GM23338 (cell line): ENCODE measurements around the gene CD300LB. TPM values are rescaled to one million over a fixed set of nuclear protein-coding genes. Genes with fewer than 3 reads are reported as not detected.

Source experiments
- ATAC-seq: fragments of 200-7000 bp; cut with Tn5 transposase; 3 replicates; pipeline ENCODE4 v1.9.1; 2020
- DNase-seq: peaks from one replicate; pipeline ENCODE4 v3.0.0-alpha.2; 2015; ENCODE audit warnings: low spot score
- H2AFZ ChIP-seq: fragments of 200-600 bp; sonication (generic); 2 replicates; pipeline ENCODE4 v1.8.0; 2016; ENCODE audit warnings: antibody characterized with exemption, mild to moderate bottlenecking, moderate library complexity
- H3F3A ChIP-seq: fragments of 200-600 bp; sonication (generic); replicated peaks from 2 replicates; pipeline ENCODE4 v1.8.0; 2017; ENCODE audit warnings: antibody characterized with exemption, mixed run types, low read depth
- H3K27ac ChIP-seq: fragments of 200-600 bp; sonication (generic); 2 replicates; pipeline ENCODE4 v1.6.1; 2016; ENCODE audit warnings: low read depth
- H3K27me3 ChIP-seq: fragments of 200-600 bp; sonication (generic); 2 replicates; pipeline ENCODE4 v1.8.0; 2016; ENCODE audit warnings: mild to moderate bottlenecking, mixed run types, moderate library complexity; ENCODE audit not compliant: insufficient read depth
- H3K36me3 ChIP-seq: fragments of 200-600 bp; sonication (generic); 2 replicates; pipeline ENCODE4 v1.8.0; 2016; ENCODE audit warnings: mild to moderate bottlenecking; ENCODE audit not compliant: insufficient read depth
- H3K4me1 ChIP-seq: fragments of 200-600 bp; sonication (generic); 2 replicates; pipeline ENCODE4 v1.8.0; 2016; ENCODE audit warnings: mild to moderate bottlenecking, moderate library complexity; ENCODE audit not compliant: insufficient read depth
- H3K4me2 ChIP-seq: fragments of 200-600 bp; sonication (generic); 2 replicates; pipeline ENCODE4 v1.7.1; 2017; ENCODE audit warnings: mixed run types
- H3K4me3 ChIP-seq: fragments of 200-600 bp; sonication (generic); 2 replicates; pipeline ENCODE4 v1.6.1; 2016; ENCODE audit warnings: mixed run types
- H3K79me2 ChIP-seq: fragments of 200-600 bp; sonication (generic); replicated peaks from 2 replicates; pipeline ENCODE4 v1.8.0; 2017; ENCODE audit warnings: mild to moderate bottlenecking; ENCODE audit not compliant: insufficient read depth
- H3K9me2 ChIP-seq: fragments of 200-600 bp; sonication (generic); 2 replicates; pipeline ENCODE4 v1.8.0; 2017; ENCODE audit not compliant: insufficient read depth
- H4K20me1 ChIP-seq: fragments of 200-600 bp; sonication (generic); replicated peaks from 2 replicates; pipeline ENCODE4 v1.8.0; 2017; ENCODE audit warnings: mild to moderate bottlenecking; ENCODE audit not compliant: insufficient read depth
- H3K27ac Mint-ChIP-seq: 2 replicates; pipeline ENCODE4 v1.8.0; 2020; ENCODE audit warnings: inconsistent platforms, mild to moderate bottlenecking, moderate library complexity, mixed read lengths
- H3K27me3 Mint-ChIP-seq: 3 replicates; pipeline ENCODE4 v1.8.0; 2022; ENCODE audit warnings: low read depth, mild to moderate bottlenecking, moderate library complexity, mixed read lengths, inconsistent platforms; ENCODE audit not compliant: insufficient read depth, poor library complexity
- H3K36me3 Mint-ChIP-seq: 3 replicates; pipeline ENCODE4 v1.8.0; 2021; ENCODE audit warnings: low read depth, mild to moderate bottlenecking, inconsistent platforms, moderate library complexity, mixed read lengths
- H3K4me1 Mint-ChIP-seq: 3 replicates; pipeline ENCODE4 v1.8.0; 2020; ENCODE audit warnings: mild to moderate bottlenecking, inconsistent platforms, mixed read lengths
- H3K4me3 Mint-ChIP-seq: 3 replicates; pipeline ENCODE4 v1.8.0; 2021; ENCODE audit warnings: moderate library complexity, mild to moderate bottlenecking, inconsistent platforms, mixed read lengths
- H3K9me3 Mint-ChIP-seq: 3 replicates; pipeline ENCODE4 v1.8.0; 2020; ENCODE audit warnings: moderate library complexity, mild to moderate bottlenecking, inconsistent platforms, mixed read lengths
- CREB1 ChIP-seq: fragments of 250-450 bp; sonication (Bioruptor Pico); IDR thresholded peaks from 2 replicates; pipeline ENCODE4 v1.5.0; 2020; ENCODE audit warnings: low read depth, mild to moderate bottlenecking, moderate library complexity
- EZH2 ChIP-seq: fragments of 200-600 bp; sonication (generic); IDR thresholded peaks from one replicate; pipeline ENCODE4 v1.8.0; 2017; ENCODE audit warnings: antibody characterized with exemption, mild to moderate bottlenecking, low read depth; ENCODE audit not compliant: unreplicated experiment
- EZH2phosphoT487 ChIP-seq: fragments of 200-600 bp; sonication (generic); IDR thresholded peaks from one replicate; pipeline ENCODE4 v1.8.1; 2018; ENCODE audit warnings: antibody characterized with exemption; ENCODE audit not compliant: unreplicated experiment
- JUNB ChIP-seq: IDR thresholded peaks from one replicate; pipeline ENCODE4 v1.6.1; 2016; ENCODE audit warnings: antibody characterized with exemption; ENCODE audit not compliant: unreplicated experiment
- POLR2AphosphoS5 ChIP-seq: IDR thresholded peaks from 2 replicates; pipeline ENCODE4 v1.6.1; 2016; ENCODE audit warnings: antibody characterized with exemption, low read depth
- STAT1 ChIP-seq: IDR thresholded peaks from one replicate; pipeline ENCODE4 v1.6.1; 2016; ENCODE audit warnings: antibody characterized with exemption; ENCODE audit not compliant: unreplicated experiment
- ZNF114 ChIP-seq: fragments of 250-450 bp; sonication (Bioruptor Pico); IDR thresholded peaks from 2 replicates; pipeline ENCODE4 v1.5.0; 2020; ENCODE audit warnings: mild to moderate bottlenecking, moderate library complexity
- ZNF331 ChIP-seq: fragments of 250-450 bp; sonication (Bioruptor Pico); IDR thresholded peaks from 2 replicates; pipeline ENCODE4 v1.5.0; 2020; ENCODE audit warnings: low read depth, mild to moderate bottlenecking, moderate library complexity
- polyA plus RNA-seq: library from polyadenylated mRNA; unstranded; fragments of >200 nt; fragmentation: Nextera tagmentation; extraction: Ambion mirVana; gene quantifications from 2 replicates; pipeline ENCODE4 v1.2.1, GENCODE V29; 2016
- total RNA-seq: library from RNA; depleted of rRNA; stranded (reverse); fragments of >200 nt; shearing (Covaris generic); gene quantifications from 2 replicates; pipeline ENCODE4 v1.2.3, GENCODE V29; 2014
- TF ChIP-seq, protein P1 (sequence below): IDR thresholded peaks from one replicate; pipeline ENCODE4 v1.6.1; 2018; ENCODE audit warnings: antibody characterized with exemption; ENCODE audit not compliant: unreplicated experiment
- TF ChIP-seq, protein P2 (sequence below): IDR thresholded peaks from 2 replicates; pipeline ENCODE4 v1.6.1; 2016; ENCODE audit warnings: antibody characterized with exemption
- TF ChIP-seq, protein P3 (sequence below), 2 experiments: fragments of 200-600 bp in 1 of 2; sonication (generic) in 1 of 2; conservative IDR thresholded peaks; 2 replicates each; pipeline versions ENCODE4 v1.5.1 to v1.6.1; 2016 to 2017; ENCODE audit warnings: antibody characterized with exemption in 2 of 2, low read depth in 2 of 2, mild to moderate bottlenecking in 2 of 2, moderate library complexity in 1 of 2

CD300LB gene
- total and polyA plus RNA-seq, 2 experiments from 2014 or later = not detected

DNA sequence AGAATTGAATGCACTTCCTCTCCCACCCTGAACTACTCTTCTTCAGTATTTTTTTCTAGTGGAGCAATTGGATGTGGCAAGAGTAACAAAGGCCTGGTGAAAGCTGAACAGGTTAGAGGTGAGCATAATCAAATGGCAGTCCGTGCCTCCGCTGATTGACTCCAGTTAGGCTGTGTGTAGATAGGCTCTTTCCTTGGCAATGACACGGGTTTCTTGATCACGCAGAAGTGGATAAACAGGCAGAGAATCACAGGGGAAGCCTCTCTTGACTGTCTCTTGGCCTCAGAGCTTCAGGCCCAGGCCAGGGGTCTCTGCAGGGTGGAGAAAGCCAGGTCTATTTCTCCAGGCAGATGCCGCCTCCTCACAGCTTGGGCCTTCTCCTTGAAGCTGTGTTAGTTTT is 4.2 kb downstream of the CD300LB start:
- H3K9me2 ChIP-seq = no peaks in the 10 kb centered on the region
- Mint-ChIP-seq H3K27me3 (peaks cover 8% of the 10 kb centered on the region), H3K9me3 (peaks cover 22% of the 10 kb centered on the region), H3K27ac (no peak overlapping the region), H3K4me1 (no peaks in the 10 kb centered on the region), H3K36me3 (no peaks in the 10 kb centered on the region), H3K4me3 (no peak overlapping the region)
- no peak overlapping the region for H3K4me2 ChIP-seq
- H3F3A ChIP-seq = no peaks in the 10 kb centered on the region
- no peak overlapping the region for H2AFZ ChIP-seq
- H3K79me2 ChIP-seq = no peaks in the 10 kb centered on the region
- H3K36me3 ChIP-seq = no peaks in the 10 kb centered on the region
- no peak overlapping the region for H3K4me3 ChIP-seq
- H3K27me3 ChIP-seq = no peaks in the 10 kb centered on the region
- no peak overlapping the region for H3K27ac ChIP-seq
- H4K20me1 ChIP-seq = no peaks in the 10 kb centered on the region
- DNase-seq (no peak), ATAC-seq (no peak)
- H3K4me1 ChIP-seq = no peaks in the 10 kb centered on the region
- TF ChIP-seq POLR2AphosphoS5 = no peak
- no peak for TF ChIP-seq ZNF331 (CRISPR knock-in tag)
- TF ChIP-seq, protein P1, sequence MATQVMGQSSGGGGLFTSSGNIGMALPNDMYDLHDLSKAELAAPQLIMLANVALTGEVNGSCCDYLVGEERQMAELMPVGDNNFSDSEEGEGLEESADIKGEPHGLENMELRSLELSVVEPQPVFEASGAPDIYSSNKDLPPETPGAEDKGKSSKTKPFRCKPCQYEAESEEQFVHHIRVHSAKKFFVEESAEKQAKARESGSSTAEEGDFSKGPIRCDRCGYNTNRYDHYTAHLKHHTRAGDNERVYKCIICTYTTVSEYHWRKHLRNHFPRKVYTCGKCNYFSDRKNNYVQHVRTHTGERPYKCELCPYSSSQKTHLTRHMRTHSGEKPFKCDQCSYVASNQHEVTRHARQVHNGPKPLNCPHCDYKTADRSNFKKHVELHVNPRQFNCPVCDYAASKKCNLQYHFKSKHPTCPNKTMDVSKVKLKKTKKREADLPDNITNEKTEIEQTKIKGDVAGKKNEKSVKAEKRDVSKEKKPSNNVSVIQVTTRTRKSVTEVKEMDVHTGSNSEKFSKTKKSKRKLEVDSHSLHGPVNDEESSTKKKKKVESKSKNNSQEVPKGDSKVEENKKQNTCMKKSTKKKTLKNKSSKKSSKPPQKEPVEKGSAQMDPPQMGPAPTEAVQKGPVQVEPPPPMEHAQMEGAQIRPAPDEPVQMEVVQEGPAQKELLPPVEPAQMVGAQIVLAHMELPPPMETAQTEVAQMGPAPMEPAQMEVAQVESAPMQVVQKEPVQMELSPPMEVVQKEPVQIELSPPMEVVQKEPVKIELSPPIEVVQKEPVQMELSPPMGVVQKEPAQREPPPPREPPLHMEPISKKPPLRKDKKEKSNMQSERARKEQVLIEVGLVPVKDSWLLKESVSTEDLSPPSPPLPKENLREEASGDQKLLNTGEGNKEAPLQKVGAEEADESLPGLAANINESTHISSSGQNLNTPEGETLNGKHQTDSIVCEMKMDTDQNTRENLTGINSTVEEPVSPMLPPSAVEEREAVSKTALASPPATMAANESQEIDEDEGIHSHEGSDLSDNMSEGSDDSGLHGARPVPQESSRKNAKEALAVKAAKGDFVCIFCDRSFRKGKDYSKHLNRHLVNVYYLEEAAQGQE = no peak
- TF ChIP-seq, protein P2, sequence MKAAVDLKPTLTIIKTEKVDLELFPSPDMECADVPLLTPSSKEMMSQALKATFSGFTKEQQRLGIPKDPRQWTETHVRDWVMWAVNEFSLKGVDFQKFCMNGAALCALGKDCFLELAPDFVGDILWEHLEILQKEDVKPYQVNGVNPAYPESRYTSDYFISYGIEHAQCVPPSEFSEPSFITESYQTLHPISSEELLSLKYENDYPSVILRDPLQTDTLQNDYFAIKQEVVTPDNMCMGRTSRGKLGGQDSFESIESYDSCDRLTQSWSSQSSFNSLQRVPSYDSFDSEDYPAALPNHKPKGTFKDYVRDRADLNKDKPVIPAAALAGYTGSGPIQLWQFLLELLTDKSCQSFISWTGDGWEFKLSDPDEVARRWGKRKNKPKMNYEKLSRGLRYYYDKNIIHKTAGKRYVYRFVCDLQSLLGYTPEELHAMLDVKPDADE = no peak
- TF ChIP-seq STAT1 = no peak
- no peak for TF ChIP-seq EZH2phosphoT487
- TF ChIP-seq, protein P3, sequence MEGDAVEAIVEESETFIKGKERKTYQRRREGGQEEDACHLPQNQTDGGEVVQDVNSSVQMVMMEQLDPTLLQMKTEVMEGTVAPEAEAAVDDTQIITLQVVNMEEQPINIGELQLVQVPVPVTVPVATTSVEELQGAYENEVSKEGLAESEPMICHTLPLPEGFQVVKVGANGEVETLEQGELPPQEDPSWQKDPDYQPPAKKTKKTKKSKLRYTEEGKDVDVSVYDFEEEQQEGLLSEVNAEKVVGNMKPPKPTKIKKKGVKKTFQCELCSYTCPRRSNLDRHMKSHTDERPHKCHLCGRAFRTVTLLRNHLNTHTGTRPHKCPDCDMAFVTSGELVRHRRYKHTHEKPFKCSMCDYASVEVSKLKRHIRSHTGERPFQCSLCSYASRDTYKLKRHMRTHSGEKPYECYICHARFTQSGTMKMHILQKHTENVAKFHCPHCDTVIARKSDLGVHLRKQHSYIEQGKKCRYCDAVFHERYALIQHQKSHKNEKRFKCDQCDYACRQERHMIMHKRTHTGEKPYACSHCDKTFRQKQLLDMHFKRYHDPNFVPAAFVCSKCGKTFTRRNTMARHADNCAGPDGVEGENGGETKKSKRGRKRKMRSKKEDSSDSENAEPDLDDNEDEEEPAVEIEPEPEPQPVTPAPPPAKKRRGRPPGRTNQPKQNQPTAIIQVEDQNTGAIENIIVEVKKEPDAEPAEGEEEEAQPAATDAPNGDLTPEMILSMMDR (conservative IDR thresholded peaks at IDR 0.05; ENCODE audit: low read depth in 2 of 2) = no peak
- TF ChIP-seq EZH2 = no peak
- TF ChIP-seq JUNB = no peak
- no peak for TF ChIP-seq ZNF114 (CRISPR knock-in tag)
- no peak for TF ChIP-seq CREB1 (CRISPR knock-in tag)
